ENCODE measurements around the gene CCDC83.
A peak's percentile ranks its signal among the peaks of the same experiment; 100 is the strongest.
"Not testable (repeated sequence)": the region's sequence is repeated elsewhere in the genome, so short reads cannot be mapped to it uniquely, and the experiment has no call there.

CCDC83 gene

DNA sequence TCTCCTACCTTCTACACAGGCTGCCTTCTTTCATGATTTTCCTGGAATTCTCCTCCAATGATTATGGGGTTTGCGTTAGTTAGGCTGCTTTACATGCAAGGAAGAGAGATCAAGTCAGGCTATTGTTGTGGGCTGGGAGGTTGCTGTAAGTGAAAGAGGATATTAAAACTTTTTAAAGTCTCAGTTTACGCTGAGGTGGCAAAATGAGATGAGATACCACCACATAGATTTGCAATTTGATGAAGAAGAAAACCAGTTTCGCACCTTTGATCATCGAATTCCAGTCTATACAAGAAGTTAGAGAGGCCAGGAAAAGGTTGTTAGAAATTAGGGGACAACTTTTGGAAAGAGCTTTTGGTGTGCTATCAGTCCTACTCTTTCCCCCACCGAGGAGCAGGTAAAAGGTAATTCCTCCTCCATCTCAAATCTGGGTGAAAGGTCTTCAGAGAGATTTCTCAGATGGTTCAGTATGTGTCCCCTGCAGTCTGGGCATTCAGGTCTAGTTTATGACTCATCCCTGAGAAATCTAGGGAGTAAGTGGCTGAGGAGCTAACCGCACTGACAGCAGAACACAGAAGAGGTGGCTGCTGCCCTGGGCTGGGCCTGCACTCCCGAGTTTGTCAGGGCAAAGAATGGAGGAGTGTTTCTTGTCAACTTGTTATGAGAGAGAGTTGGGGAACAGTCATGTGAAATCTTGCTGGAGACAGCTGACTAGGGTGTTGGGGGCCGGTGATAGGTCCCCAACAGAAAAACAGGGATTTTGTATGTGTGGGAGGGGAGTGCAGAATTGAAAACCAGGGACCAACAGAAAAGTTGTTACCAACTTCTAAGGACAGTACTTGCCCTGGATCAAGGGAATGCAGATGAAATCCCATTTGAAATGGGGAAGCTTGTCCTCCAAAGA lies 34.7 kb downstream of the CCDC83 start:
- H3K9me3 Mint-ChIP-seq, result no peaks in the 10 kb centered on the region
- no peaks in the 10 kb centered on the region for H3K4me1 Mint-ChIP-seq
- DNase-seq (ENCODE audit: low spot score in 2 of 2), result no peak
- H3K27ac Mint-ChIP-seq, result no peak overlapping the region
- ATAC-seq, result peak; percentile 65
- H3K4me3 Mint-ChIP-seq, result no peak overlapping the region
- H3K36me3 Mint-ChIP-seq, result no peaks in the 10 kb centered on the region

DNA sequence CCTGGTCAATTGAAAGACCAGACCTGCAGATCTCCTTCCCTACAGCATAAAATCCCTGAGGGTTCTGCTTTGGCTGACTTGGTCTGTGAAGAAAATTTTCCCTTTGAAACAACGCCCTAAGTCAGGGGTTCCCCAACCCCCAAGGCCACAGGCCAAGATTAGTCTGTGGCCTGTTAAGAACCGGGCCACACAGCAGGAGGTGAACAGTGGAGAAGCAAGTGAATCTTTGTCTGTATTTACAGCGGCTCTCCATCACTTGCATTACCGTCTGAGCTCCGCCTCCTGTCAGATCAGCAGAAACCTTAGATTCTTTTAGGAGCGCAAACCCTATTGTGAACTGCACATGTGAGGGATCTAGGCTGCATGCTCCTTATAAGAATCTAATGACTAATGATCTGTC lies 38.2 kb downstream of the CCDC83 start:
- no peaks in the 10 kb centered on the region for H3K4me1 Mint-ChIP-seq
- no peak for DNase-seq (ENCODE audit: low spot score in 2 of 2)
- no peak overlapping the region for H3K4me3 Mint-ChIP-seq
- ATAC-seq, result no peak
- no peaks in the 10 kb centered on the region for H3K9me3 Mint-ChIP-seq
- H3K36me3 Mint-ChIP-seq, result no peaks in the 10 kb centered on the region
- no peak overlapping the region for H3K27ac Mint-ChIP-seq

DNA sequence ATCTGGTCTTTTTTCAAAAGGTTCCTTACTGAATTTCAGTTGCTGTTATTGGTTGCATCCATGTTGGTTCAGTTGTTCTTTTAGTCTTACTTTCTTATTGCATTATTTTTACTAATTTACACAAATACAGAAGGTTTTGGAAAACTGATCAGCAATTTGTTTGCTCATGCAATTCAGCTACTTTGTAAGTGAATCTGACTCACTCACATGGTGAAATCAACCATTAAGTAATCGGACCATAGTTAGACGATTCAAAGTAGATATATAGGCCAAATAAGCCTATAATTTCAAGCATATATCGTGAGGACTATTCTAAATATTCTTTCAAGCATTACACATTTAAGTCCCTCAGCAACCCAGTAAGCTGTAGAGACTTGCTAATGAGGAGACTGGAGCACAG lies 41.7 kb downstream of the CCDC83 start:
- ATAC-seq, result no peak
- no peak for DNase-seq (ENCODE audit: low spot score in 2 of 2)
- Mint-ChIP-seq H3K9me3 (no peaks in the 10 kb centered on the region), H3K36me3 (no peaks in the 10 kb centered on the region), H3K4me1 (no peaks in the 10 kb centered on the region), H3K4me3 (no peak overlapping the region), H3K27ac (no peak overlapping the region)

DNA sequence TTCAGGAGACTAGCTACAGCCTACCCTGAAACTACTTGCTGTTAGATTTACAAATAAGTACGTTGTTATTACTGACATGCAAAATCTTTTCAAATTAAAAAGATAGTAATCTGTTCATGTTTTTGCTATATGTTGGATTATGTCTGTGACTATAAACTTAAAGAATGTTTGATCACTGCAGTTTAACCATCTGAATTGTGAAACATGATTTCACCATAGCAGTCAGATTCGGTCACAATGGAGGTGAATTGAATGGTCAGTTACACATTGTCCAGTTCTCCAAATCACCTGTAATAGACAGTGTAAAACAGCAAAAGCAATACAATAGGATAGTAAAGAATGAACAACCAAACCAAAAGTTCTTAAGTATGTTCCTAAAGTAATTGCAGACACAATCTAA lies 43.3 kb downstream of the CCDC83 start:
- DNase-seq (ENCODE audit: low spot score in 2 of 2), result no peak
- H3K4me1 Mint-ChIP-seq, result no peaks in the 10 kb centered on the region
- ATAC-seq, result no peak
- no peak overlapping the region for H3K27ac Mint-ChIP-seq
- no peaks in the 10 kb centered on the region for H3K9me3 Mint-ChIP-seq
- H3K36me3 Mint-ChIP-seq, result no peaks in the 10 kb centered on the region
- H3K4me3 Mint-ChIP-seq, result no peak overlapping the region

DNA sequence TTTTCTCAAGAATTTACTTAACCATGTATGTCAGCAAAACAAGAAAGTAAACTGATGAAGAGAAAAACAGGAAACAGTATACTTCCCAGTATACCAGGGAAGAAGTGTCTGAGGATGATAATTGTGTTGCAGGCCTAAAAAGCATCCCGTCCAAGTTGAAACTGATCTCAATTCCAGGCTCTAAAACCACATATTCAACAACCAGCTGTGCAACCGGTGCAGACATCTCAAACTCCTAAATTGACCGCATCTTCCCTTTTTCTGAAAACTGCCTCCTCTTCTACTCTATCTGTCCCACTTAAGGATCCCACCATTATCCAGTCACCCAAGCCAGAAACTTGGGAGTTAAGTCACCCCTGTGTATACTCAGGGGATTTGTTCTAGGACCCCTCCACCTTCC lies 47.2 kb downstream of the CCDC83 start:
- ATAC-seq, result no peak
- H3K9me3 Mint-ChIP-seq, result no peaks in the 10 kb centered on the region
- H3K36me3 Mint-ChIP-seq, result no peaks in the 10 kb centered on the region
- no peak overlapping the region for H3K27ac Mint-ChIP-seq
- H3K4me1 Mint-ChIP-seq, result no peaks in the 10 kb centered on the region
- DNase-seq (ENCODE audit: low spot score in 2 of 2), result no peak
- no peak overlapping the region for H3K4me3 Mint-ChIP-seq

DNA sequence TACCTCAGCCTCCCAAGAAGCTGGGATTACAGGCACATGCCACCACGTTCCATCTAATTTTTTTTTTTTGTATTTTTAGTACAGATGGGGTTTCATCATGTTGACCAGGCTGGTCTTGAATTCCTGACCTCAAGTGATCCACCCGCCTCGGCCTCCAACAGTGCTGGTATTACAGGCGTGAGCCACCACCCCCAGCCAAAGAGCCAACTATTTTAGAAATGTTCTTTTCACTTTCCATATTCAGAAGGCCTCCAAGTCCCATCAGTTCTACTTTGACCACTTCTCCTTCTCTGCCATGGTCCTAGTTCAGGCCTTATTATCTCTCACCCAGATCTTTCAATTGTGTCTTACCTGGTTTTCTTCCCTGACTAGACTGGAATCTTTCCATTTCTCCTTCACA lies 48.2 kb downstream of the CCDC83 start:
- H3K27ac Mint-ChIP-seq, result no peak overlapping the region
- no peak for DNase-seq (ENCODE audit: low spot score in 2 of 2)
- H3K4me1 Mint-ChIP-seq, result no peaks in the 10 kb centered on the region
- H3K9me3 Mint-ChIP-seq, result no peaks in the 10 kb centered on the region
- no peak for ATAC-seq
- no peak overlapping the region for H3K4me3 Mint-ChIP-seq
- H3K36me3 Mint-ChIP-seq, result no peaks in the 10 kb centered on the region

DNA sequence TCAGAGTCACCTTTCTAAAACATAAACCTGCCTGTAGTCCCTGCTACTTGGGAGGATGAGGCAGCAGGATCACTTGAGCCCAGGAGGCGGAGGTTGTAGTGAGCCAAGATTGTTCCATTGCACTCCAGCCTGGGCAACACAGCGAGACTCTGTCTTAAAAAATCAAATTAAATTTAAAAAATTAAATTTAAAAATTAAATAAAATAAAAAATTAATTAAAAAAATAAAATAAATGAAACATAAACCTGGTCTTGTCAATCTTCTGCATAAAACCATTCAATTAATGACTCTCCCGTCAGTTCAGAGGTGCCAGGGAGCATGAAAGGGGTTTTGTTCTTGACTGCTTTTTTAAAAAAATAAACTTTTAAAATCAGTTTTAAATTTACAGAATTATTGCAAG lies 48.6 kb downstream of the CCDC83 start:
- DNase-seq (ENCODE audit: low spot score in 2 of 2), result no peak
- H3K4me3 Mint-ChIP-seq, result no peak overlapping the region
- ATAC-seq, result no peak
- H3K36me3 Mint-ChIP-seq, result no peaks in the 10 kb centered on the region
- no peaks in the 10 kb centered on the region for H3K9me3 Mint-ChIP-seq
- no peak overlapping the region for H3K27ac Mint-ChIP-seq
- no peaks in the 10 kb centered on the region for H3K4me1 Mint-ChIP-seq

DNA sequence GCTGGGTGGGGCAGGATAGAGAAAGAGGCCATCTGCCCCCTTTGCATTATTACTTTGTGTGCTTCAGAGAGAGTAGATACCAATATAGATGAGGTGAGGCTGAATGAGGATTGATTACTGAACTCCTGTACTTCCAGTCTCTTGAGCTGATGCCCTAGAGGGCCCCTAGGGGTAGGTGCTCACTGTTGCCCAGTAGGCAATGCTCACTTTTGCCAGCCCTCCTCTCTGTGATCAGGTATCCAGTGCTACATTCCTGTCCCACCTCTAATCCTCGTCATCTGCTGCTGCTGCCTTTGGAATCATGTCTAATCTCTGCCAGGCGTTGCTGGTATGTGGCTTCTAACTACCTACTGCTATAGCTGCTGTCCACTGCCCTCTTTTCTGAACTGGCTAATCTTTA lies 57.2 kb downstream of the CCDC83 start:
- DNase-seq (ENCODE audit: low spot score in 2 of 2) (no peak), ATAC-seq (no peak)
- H3K9me3 Mint-ChIP-seq, result no peaks in the 10 kb centered on the region
- no peak overlapping the region for H3K4me3 Mint-ChIP-seq
- no peak overlapping the region for H3K27ac Mint-ChIP-seq
- no peaks in the 10 kb centered on the region for H3K36me3 Mint-ChIP-seq
- no peaks in the 10 kb centered on the region for H3K4me1 Mint-ChIP-seq

DNA sequence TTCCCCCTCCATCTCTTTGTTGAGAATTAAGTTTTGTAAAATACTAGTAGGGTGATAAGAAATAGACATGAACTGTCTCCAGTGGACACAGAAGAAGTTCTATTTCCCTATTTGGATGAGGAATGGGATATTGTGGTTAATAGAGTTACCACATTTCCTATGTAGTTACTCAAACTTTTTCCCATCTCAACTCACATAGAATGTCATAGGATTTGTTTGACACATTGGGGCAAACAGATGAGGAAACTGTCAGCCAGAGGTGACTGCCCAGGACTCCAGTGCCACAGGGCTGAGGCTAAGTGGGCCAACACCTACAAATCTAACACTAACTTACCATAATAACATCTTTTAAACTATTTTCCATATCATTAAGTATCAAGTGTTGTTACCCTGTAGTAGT lies 58.3 kb downstream of the CCDC83 start:
- no peak overlapping the region for H3K4me3 Mint-ChIP-seq
- no peaks in the 10 kb centered on the region for H3K36me3 Mint-ChIP-seq
- no peaks in the 10 kb centered on the region for H3K4me1 Mint-ChIP-seq
- no peak overlapping the region for H3K27ac Mint-ChIP-seq
- no peaks in the 10 kb centered on the region for H3K9me3 Mint-ChIP-seq
- ATAC-seq (no peak), DNase-seq (ENCODE audit: low spot score in 2 of 2) (no peak)

DNA sequence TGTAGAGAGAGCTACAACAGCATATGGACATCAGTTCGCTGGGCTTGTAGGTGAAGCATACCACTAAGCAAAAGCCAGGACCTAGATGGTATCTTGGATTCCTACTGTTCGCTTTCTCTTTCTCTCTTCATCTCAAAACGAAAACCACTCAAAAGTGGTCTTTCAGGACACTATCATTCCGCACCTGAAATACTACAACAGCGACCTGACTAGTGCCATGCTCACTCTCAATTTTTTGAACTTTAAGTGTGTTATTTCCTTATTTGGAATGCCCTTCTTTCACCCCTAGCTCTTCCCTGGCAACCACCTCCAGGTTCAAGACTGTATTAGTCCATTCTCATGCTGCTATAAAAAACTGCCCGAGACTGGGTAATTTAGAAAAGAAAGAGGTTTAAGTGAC lies 59.2 kb downstream of the CCDC83 start:
- no peaks in the 10 kb centered on the region for H3K4me1 Mint-ChIP-seq
- H3K27ac Mint-ChIP-seq, result no peak overlapping the region
- H3K9me3 Mint-ChIP-seq, result no peaks in the 10 kb centered on the region
- H3K4me3 Mint-ChIP-seq, result no peak overlapping the region
- H3K36me3 Mint-ChIP-seq, result no peaks in the 10 kb centered on the region
- ATAC-seq (no peak), DNase-seq (ENCODE audit: low spot score in 2 of 2) (no peak)

DNA sequence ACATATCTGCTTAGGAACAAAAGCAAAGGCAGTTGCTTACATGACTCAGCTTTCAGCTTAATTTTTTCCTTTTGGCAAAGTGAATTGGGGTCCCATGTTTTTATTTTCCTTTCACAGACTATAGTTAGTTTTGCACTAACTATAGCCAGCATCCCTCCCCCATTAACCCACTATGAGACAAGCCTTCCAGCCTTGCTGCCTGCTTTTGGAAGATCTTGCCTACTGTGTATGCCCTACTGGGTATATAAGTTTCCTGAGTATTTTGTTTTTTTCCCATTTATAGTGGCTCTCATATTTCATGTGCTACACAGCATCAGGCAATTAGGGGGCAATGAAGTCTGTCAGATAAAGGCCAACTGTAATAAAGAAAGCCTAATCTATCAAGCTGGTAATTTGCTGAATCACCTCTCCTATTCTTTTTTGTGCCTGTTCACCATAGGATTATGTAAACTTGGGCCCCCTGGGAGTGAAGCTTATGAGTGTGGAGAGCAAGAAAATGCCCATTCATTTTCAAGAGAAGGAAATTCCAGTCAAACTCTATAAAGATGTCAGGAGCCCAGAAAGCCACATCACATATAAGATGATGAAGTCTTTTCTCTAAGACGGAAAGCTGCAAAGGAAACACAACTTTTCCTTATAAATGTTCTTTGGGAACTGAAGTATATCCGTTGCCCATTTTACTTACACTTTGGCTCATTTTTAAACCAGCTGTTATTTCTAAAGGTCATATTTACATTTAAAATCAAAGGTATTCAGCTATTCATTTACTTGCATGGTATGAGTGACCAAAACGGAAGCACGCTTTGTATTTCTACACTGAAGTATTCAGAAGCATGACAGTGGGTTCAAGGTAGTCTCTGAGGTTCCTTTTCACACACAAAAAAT lies 64.0 kb downstream of the CCDC83 start:
- H3K36me3 Mint-ChIP-seq, result no peaks in the 10 kb centered on the region
- peaks cover 6% of the 10 kb centered on the region for H3K4me1 Mint-ChIP-seq
- ATAC-seq, result no peak
- no peaks in the 10 kb centered on the region for H3K9me3 Mint-ChIP-seq
- no peak overlapping the region for H3K27ac Mint-ChIP-seq
- no peak overlapping the region for H3K4me3 Mint-ChIP-seq
- DNase-seq (ENCODE audit: low spot score in 2 of 2), result no peak

DNA sequence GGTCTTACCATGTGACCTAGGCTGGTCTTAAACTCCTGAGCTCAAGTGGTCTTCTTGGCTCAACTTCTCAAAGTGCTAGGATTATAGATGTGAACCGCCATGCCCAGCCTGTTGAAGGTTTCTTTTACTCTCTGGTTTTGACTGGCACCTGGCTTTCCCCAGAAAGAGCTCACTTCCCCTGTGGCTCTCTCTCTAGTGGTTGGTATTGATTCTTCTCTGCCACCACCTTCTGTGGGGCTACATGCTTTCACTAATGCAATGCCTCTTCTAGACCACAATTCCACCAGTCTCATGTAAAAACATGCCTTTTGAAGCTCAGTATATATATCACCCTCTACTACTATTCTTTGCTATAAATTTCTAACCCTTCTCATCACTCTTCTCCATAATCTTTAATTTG lies 67.2 kb downstream of the CCDC83 start:
- Mint-ChIP-seq H3K27ac (no peak overlapping the region), H3K36me3 (no peaks in the 10 kb centered on the region), H3K4me1 (peaks cover 9% of the 10 kb centered on the region), H3K4me3 (no peak overlapping the region), H3K9me3 (no peaks in the 10 kb centered on the region)
- peak; percentile 99 for ATAC-seq
- DNase-seq (ENCODE audit: low spot score in 2 of 2), result no peak

DNA sequence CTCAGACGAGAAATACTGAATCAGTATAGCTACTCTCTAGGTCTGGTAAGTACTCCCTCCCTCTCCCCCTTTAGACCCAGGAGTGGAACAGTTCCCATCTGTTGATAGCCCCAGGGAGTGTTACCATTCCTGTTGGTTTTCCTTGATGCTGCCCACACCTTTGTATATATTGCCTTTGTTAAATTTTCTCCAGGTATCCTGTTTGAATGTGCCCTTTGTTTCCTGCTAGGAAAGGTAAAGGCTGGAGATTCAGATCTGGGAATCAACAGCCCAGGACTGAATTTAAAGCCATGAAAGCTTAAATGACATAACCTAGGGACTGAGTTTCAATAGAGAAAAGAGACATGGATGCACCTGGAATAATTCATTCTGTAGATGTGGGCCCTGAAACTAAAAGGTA lies 68.3 kb downstream of the CCDC83 start:
- Mint-ChIP-seq H3K27ac (no peak overlapping the region), H3K4me1 (peaks cover 12% of the 10 kb centered on the region), H3K36me3 (no peaks in the 10 kb centered on the region), H3K4me3 (no peak overlapping the region), H3K9me3 (no peaks in the 10 kb centered on the region)
- no peak for ATAC-seq
- DNase-seq (ENCODE audit: low spot score in 2 of 2), result no peak

DNA sequence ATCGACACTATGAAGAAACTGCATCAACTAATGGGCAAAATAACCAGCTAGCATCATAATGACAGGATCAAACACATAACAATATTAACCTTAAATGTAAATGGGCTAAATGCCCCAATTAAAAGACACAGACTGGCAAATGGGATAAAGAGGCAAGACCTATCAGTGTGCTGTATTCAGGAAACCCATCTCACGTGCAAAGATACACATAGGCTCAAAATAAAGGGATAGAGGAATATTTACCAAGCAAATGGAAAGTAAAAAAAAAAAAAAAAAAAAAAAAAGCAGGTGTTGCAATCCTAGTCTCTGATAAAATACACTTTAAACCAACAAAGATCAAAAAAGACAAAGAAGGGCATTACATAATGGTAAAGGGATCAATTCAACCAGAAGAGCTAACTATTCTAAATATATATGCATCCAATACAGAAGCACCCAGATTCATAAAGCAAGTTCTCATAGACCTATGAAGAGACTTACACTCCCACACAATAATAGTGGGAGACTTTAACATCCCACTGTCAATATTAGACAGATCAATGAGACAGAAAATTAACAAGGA lies 71.6 kb downstream of the CCDC83 start:
- H3K36me3 Mint-ChIP-seq, result not testable (repeated sequence)

DNA sequence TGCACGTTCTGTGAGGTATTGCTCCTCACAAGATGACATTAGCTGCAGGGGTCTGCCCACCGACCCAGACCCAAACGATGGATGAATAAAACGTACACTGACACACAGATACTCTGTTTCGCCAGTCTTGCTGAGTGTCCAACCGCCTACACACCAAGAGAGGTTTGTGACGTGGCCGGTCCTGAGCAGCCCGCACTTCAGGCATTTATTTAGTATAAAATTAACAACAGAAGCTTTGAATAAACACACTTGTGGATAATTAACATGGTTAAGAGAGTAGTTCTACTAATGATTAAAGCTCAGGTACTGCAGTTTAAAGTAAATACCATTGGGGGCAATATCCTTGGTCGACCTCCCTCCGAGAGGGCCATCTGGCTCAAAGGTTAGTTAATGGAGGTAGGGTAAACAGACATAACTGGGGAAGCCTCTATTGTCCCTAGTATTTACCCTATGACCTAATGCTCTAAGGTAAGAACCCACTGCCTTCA lies 75.7 kb downstream of the CCDC83 start:
- H3K4me3 Mint-ChIP-seq, result no peak overlapping the region
- no peaks in the 10 kb centered on the region for H3K36me3 Mint-ChIP-seq
- H3K27ac Mint-ChIP-seq, result no peak overlapping the region
- no peaks in the 10 kb centered on the region for H3K9me3 Mint-ChIP-seq
- DNase-seq (ENCODE audit: low spot score in 2 of 2), result no peak
- ATAC-seq, result no peak
- H3K4me1 Mint-ChIP-seq, result peaks cover 6% of the 10 kb centered on the region

More for the DNA sequence above, 71.6 kb downstream of the CCDC83 start:
- not testable (repeated sequence) for ATAC-seq; DNase-seq (ENCODE audit: low spot score in 2 of 2); H3K9me3 Mint-ChIP-seq; H3K27ac Mint-ChIP-seq; H3K4me3 Mint-ChIP-seq
- peaks cover 12% of the 10 kb centered on the region for H3K4me1 Mint-ChIP-seq
